Endothelial cell of umbilical vein (primary cell): ENCODE results near the gene GLB1L2.

Source experiments
- FOS ChIP-seq: IDR thresholded peaks from 2 replicates; pipeline ENCODE4 v1.6.1; 2011; ENCODE audit warnings: mild to moderate bottlenecking, low read length, moderate library complexity, borderline replicate concordance; ENCODE audit not compliant: insufficient read depth
- GATA2 ChIP-seq: IDR thresholded peaks from 2 replicates; pipeline ENCODE4 v1.7.0; 2011; ENCODE audit warnings: low read depth, mild to moderate bottlenecking, moderate library complexity, mixed read lengths, low read length; ENCODE audit not compliant: insufficient read length, insufficient read depth
- MAX ChIP-seq: IDR thresholded peaks from 2 replicates; pipeline ENCODE4 v1.6.1; 2011; ENCODE audit not compliant: insufficient read depth, insufficient read length
- POLR2A ChIP-seq: IDR thresholded peaks from 2 replicates; pipeline ENCODE4 v1.6.1; 2012; ENCODE audit warnings: low read depth, mild to moderate bottlenecking, control low read depth, low read length
- POLR2AphosphoS5 ChIP-seq: IDR thresholded peaks from 2 replicates; pipeline ENCODE4 v1.6.1; 2012; ENCODE audit warnings: low read depth, mild to moderate bottlenecking, control low read depth, low read length, moderate library complexity; ENCODE audit not compliant: insufficient read depth
- TF ChIP-seq, protein P1 (sequence below), 2 donors: IDR thresholded peaks; 1 replicate in 1 of 2; 2 replicates in 1 of 2; pipeline ENCODE4 v1.5.1; 2011; ENCODE audit warnings: low read length in 2 of 2, mild to moderate bottlenecking in 2 of 2, moderate library complexity in 2 of 2, control low read depth in 1 of 2, inconsistent platforms in 1 of 2, low read depth in 1 of 2; ENCODE audit not compliant: insufficient read depth in 1 of 2; ENCODE audit errors: extremely low read depth in 1 of 2

GRCh38 chr11:134339756-134340155, 8.0 kb downstream of the GLB1L2 start:
- TF ChIP-seq, protein P1, sequence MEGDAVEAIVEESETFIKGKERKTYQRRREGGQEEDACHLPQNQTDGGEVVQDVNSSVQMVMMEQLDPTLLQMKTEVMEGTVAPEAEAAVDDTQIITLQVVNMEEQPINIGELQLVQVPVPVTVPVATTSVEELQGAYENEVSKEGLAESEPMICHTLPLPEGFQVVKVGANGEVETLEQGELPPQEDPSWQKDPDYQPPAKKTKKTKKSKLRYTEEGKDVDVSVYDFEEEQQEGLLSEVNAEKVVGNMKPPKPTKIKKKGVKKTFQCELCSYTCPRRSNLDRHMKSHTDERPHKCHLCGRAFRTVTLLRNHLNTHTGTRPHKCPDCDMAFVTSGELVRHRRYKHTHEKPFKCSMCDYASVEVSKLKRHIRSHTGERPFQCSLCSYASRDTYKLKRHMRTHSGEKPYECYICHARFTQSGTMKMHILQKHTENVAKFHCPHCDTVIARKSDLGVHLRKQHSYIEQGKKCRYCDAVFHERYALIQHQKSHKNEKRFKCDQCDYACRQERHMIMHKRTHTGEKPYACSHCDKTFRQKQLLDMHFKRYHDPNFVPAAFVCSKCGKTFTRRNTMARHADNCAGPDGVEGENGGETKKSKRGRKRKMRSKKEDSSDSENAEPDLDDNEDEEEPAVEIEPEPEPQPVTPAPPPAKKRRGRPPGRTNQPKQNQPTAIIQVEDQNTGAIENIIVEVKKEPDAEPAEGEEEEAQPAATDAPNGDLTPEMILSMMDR (IDR thresholded peaks at IDR 0.05; ENCODE audit: extremely low read depth in 1 of 2, insufficient read depth in 1 of 2, low read depth in 1 of 2, low read length in 2 of 2) = no peak
- TF ChIP-seq POLR2A = no peak
- TF ChIP-seq POLR2AphosphoS5 = no peak
- no peak for TF ChIP-seq FOS
- TF ChIP-seq MAX = no peak
- no peak for TF ChIP-seq GATA2
